GM23338 (cell line): ENCODE results near the gene DHRS7B. TPM values are rescaled to one million over a fixed set of nuclear protein-coding genes. Genes with fewer than 3 reads are reported as not detected.

Source experiments
- ATAC-seq: fragments of 200-7000 bp; cut with Tn5 transposase; 3 replicates; pipeline ENCODE4 v1.9.1; 2020
- DNase-seq: peaks from one replicate; pipeline ENCODE4 v3.0.0-alpha.2; 2015; ENCODE audit warnings: low spot score
- H2AFZ ChIP-seq: fragments of 200-600 bp; sonication (generic); 2 replicates; pipeline ENCODE4 v1.8.0; 2016; ENCODE audit warnings: antibody characterized with exemption, mild to moderate bottlenecking, moderate library complexity
- H3F3A ChIP-seq: fragments of 200-600 bp; sonication (generic); replicated peaks from 2 replicates; pipeline ENCODE4 v1.8.0; 2017; ENCODE audit warnings: antibody characterized with exemption, mixed run types, low read depth
- H3K27ac ChIP-seq: fragments of 200-600 bp; sonication (generic); 2 replicates; pipeline ENCODE4 v1.6.1; 2016; ENCODE audit warnings: low read depth
- H3K27me3 ChIP-seq: fragments of 200-600 bp; sonication (generic); 2 replicates; pipeline ENCODE4 v1.8.0; 2016; ENCODE audit warnings: mild to moderate bottlenecking, mixed run types, moderate library complexity; ENCODE audit not compliant: insufficient read depth
- H3K36me3 ChIP-seq: fragments of 200-600 bp; sonication (generic); 2 replicates; pipeline ENCODE4 v1.8.0; 2016; ENCODE audit warnings: mild to moderate bottlenecking; ENCODE audit not compliant: insufficient read depth
- H3K4me1 ChIP-seq: fragments of 200-600 bp; sonication (generic); 2 replicates; pipeline ENCODE4 v1.8.0; 2016; ENCODE audit warnings: mild to moderate bottlenecking, moderate library complexity; ENCODE audit not compliant: insufficient read depth
- H3K4me2 ChIP-seq: fragments of 200-600 bp; sonication (generic); 2 replicates; pipeline ENCODE4 v1.7.1; 2017; ENCODE audit warnings: mixed run types
- H3K4me3 ChIP-seq: fragments of 200-600 bp; sonication (generic); 2 replicates; pipeline ENCODE4 v1.6.1; 2016; ENCODE audit warnings: mixed run types
- H3K79me2 ChIP-seq: fragments of 200-600 bp; sonication (generic); replicated peaks from 2 replicates; pipeline ENCODE4 v1.8.0; 2017; ENCODE audit warnings: mild to moderate bottlenecking; ENCODE audit not compliant: insufficient read depth
- H3K9me2 ChIP-seq: fragments of 200-600 bp; sonication (generic); 2 replicates; pipeline ENCODE4 v1.8.0; 2017; ENCODE audit not compliant: insufficient read depth
- H4K20me1 ChIP-seq: fragments of 200-600 bp; sonication (generic); replicated peaks from 2 replicates; pipeline ENCODE4 v1.8.0; 2017; ENCODE audit warnings: mild to moderate bottlenecking; ENCODE audit not compliant: insufficient read depth
- H3K27ac Mint-ChIP-seq: 2 replicates; pipeline ENCODE4 v1.8.0; 2020; ENCODE audit warnings: inconsistent platforms, mild to moderate bottlenecking, moderate library complexity, mixed read lengths
- H3K27me3 Mint-ChIP-seq: 3 replicates; pipeline ENCODE4 v1.8.0; 2022; ENCODE audit warnings: low read depth, mild to moderate bottlenecking, moderate library complexity, mixed read lengths, inconsistent platforms; ENCODE audit not compliant: insufficient read depth, poor library complexity
- H3K36me3 Mint-ChIP-seq: 3 replicates; pipeline ENCODE4 v1.8.0; 2021; ENCODE audit warnings: low read depth, mild to moderate bottlenecking, inconsistent platforms, moderate library complexity, mixed read lengths
- H3K4me1 Mint-ChIP-seq: 3 replicates; pipeline ENCODE4 v1.8.0; 2020; ENCODE audit warnings: mild to moderate bottlenecking, inconsistent platforms, mixed read lengths
- H3K4me3 Mint-ChIP-seq: 3 replicates; pipeline ENCODE4 v1.8.0; 2021; ENCODE audit warnings: moderate library complexity, mild to moderate bottlenecking, inconsistent platforms, mixed read lengths
- H3K9me3 Mint-ChIP-seq: 3 replicates; pipeline ENCODE4 v1.8.0; 2020; ENCODE audit warnings: moderate library complexity, mild to moderate bottlenecking, inconsistent platforms, mixed read lengths
- CREB1 ChIP-seq: fragments of 250-450 bp; sonication (Bioruptor Pico); IDR thresholded peaks from 2 replicates; pipeline ENCODE4 v1.5.0; 2020; ENCODE audit warnings: low read depth, mild to moderate bottlenecking, moderate library complexity
- EZH2 ChIP-seq: fragments of 200-600 bp; sonication (generic); IDR thresholded peaks from one replicate; pipeline ENCODE4 v1.8.0; 2017; ENCODE audit warnings: antibody characterized with exemption, mild to moderate bottlenecking, low read depth; ENCODE audit not compliant: unreplicated experiment
- EZH2phosphoT487 ChIP-seq: fragments of 200-600 bp; sonication (generic); IDR thresholded peaks from one replicate; pipeline ENCODE4 v1.8.1; 2018; ENCODE audit warnings: antibody characterized with exemption; ENCODE audit not compliant: unreplicated experiment
- JUNB ChIP-seq: IDR thresholded peaks from one replicate; pipeline ENCODE4 v1.6.1; 2016; ENCODE audit warnings: antibody characterized with exemption; ENCODE audit not compliant: unreplicated experiment
- NANOG ChIP-seq: IDR thresholded peaks from 2 replicates; pipeline ENCODE4 v1.6.1; 2016; ENCODE audit warnings: antibody characterized with exemption, borderline replicate concordance
- POLR2AphosphoS5 ChIP-seq: IDR thresholded peaks from 2 replicates; pipeline ENCODE4 v1.6.1; 2016; ENCODE audit warnings: antibody characterized with exemption, low read depth
- STAT1 ChIP-seq: IDR thresholded peaks from one replicate; pipeline ENCODE4 v1.6.1; 2016; ENCODE audit warnings: antibody characterized with exemption; ENCODE audit not compliant: unreplicated experiment
- ZNF114 ChIP-seq: fragments of 250-450 bp; sonication (Bioruptor Pico); IDR thresholded peaks from 2 replicates; pipeline ENCODE4 v1.5.0; 2020; ENCODE audit warnings: mild to moderate bottlenecking, moderate library complexity
- ZNF331 ChIP-seq: fragments of 250-450 bp; sonication (Bioruptor Pico); IDR thresholded peaks from 2 replicates; pipeline ENCODE4 v1.5.0; 2020; ENCODE audit warnings: low read depth, mild to moderate bottlenecking, moderate library complexity
- polyA plus RNA-seq: library from polyadenylated mRNA; unstranded; fragments of >200 nt; fragmentation: Nextera tagmentation; extraction: Ambion mirVana; gene quantifications from 2 replicates; pipeline ENCODE4 v1.2.1, GENCODE V29; 2016
- total RNA-seq: library from RNA; depleted of rRNA; stranded (reverse); fragments of >200 nt; shearing (Covaris generic); gene quantifications from 2 replicates; pipeline ENCODE4 v1.2.3, GENCODE V29; 2014
- TF ChIP-seq, protein P1 (sequence below), 2 experiments: fragments of 200-600 bp in 1 of 2; sonication (generic) in 1 of 2; conservative IDR thresholded peaks; 2 replicates each; pipeline versions ENCODE4 v1.5.1 to v1.6.1; 2016 to 2017; ENCODE audit warnings: antibody characterized with exemption in 2 of 2, low read depth in 2 of 2, mild to moderate bottlenecking in 2 of 2, moderate library complexity in 1 of 2
- TF ChIP-seq, protein P2 (sequence below): fragments of 250-450 bp; sonication (Bioruptor Pico); IDR thresholded peaks from 2 replicates; pipeline ENCODE4 v1.5.0; 2020; ENCODE audit warnings: mild to moderate bottlenecking, moderate library complexity
- TF ChIP-seq, protein P3 (sequence below): IDR thresholded peaks from one replicate; pipeline ENCODE4 v1.6.1; 2018; ENCODE audit warnings: antibody characterized with exemption; ENCODE audit not compliant: unreplicated experiment
- TF ChIP-seq, protein P4 (sequence below): IDR thresholded peaks from 2 replicates; pipeline ENCODE4 v1.6.1; 2016; ENCODE audit warnings: antibody characterized with exemption

DHRS7B gene
- total and polyA plus RNA-seq, 2 experiments from 2014 or later = 26.6 to 27.9 TPM

DNA sequence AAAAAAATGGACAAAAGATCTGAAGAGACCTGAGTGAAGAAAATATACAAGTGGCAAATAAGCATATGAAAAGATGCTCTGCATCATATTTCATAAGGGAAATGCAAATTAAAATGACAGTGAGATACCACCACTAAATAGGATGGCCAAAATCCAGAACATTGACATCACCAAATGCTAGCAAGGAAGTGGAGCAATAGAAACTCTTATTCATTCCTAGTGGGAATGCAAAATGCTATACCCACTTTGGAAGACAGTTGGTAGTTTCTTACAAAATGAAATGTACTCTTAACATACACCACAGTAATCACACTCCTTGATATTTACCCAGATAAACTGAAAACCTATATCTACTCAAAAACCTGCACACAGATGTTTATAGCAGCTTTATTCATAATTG, 33.6 kb downstream of the DHRS7B start:
- TF ChIP-seq, protein P1, sequence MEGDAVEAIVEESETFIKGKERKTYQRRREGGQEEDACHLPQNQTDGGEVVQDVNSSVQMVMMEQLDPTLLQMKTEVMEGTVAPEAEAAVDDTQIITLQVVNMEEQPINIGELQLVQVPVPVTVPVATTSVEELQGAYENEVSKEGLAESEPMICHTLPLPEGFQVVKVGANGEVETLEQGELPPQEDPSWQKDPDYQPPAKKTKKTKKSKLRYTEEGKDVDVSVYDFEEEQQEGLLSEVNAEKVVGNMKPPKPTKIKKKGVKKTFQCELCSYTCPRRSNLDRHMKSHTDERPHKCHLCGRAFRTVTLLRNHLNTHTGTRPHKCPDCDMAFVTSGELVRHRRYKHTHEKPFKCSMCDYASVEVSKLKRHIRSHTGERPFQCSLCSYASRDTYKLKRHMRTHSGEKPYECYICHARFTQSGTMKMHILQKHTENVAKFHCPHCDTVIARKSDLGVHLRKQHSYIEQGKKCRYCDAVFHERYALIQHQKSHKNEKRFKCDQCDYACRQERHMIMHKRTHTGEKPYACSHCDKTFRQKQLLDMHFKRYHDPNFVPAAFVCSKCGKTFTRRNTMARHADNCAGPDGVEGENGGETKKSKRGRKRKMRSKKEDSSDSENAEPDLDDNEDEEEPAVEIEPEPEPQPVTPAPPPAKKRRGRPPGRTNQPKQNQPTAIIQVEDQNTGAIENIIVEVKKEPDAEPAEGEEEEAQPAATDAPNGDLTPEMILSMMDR (conservative IDR thresholded peaks at IDR 0.05; ENCODE audit: low read depth in 2 of 2) = no peak
- TF ChIP-seq NANOG (no peak), STAT1 (no peak), ZNF331 (CRISPR knock-in tag) (no peak), ZNF114 (CRISPR knock-in tag) (no peak), EZH2phosphoT487 (no peak), CREB1 (CRISPR knock-in tag) (no peak), POLR2AphosphoS5 (no peak), EZH2 (no peak), JUNB (no peak)
- TF ChIP-seq, protein P2, sequence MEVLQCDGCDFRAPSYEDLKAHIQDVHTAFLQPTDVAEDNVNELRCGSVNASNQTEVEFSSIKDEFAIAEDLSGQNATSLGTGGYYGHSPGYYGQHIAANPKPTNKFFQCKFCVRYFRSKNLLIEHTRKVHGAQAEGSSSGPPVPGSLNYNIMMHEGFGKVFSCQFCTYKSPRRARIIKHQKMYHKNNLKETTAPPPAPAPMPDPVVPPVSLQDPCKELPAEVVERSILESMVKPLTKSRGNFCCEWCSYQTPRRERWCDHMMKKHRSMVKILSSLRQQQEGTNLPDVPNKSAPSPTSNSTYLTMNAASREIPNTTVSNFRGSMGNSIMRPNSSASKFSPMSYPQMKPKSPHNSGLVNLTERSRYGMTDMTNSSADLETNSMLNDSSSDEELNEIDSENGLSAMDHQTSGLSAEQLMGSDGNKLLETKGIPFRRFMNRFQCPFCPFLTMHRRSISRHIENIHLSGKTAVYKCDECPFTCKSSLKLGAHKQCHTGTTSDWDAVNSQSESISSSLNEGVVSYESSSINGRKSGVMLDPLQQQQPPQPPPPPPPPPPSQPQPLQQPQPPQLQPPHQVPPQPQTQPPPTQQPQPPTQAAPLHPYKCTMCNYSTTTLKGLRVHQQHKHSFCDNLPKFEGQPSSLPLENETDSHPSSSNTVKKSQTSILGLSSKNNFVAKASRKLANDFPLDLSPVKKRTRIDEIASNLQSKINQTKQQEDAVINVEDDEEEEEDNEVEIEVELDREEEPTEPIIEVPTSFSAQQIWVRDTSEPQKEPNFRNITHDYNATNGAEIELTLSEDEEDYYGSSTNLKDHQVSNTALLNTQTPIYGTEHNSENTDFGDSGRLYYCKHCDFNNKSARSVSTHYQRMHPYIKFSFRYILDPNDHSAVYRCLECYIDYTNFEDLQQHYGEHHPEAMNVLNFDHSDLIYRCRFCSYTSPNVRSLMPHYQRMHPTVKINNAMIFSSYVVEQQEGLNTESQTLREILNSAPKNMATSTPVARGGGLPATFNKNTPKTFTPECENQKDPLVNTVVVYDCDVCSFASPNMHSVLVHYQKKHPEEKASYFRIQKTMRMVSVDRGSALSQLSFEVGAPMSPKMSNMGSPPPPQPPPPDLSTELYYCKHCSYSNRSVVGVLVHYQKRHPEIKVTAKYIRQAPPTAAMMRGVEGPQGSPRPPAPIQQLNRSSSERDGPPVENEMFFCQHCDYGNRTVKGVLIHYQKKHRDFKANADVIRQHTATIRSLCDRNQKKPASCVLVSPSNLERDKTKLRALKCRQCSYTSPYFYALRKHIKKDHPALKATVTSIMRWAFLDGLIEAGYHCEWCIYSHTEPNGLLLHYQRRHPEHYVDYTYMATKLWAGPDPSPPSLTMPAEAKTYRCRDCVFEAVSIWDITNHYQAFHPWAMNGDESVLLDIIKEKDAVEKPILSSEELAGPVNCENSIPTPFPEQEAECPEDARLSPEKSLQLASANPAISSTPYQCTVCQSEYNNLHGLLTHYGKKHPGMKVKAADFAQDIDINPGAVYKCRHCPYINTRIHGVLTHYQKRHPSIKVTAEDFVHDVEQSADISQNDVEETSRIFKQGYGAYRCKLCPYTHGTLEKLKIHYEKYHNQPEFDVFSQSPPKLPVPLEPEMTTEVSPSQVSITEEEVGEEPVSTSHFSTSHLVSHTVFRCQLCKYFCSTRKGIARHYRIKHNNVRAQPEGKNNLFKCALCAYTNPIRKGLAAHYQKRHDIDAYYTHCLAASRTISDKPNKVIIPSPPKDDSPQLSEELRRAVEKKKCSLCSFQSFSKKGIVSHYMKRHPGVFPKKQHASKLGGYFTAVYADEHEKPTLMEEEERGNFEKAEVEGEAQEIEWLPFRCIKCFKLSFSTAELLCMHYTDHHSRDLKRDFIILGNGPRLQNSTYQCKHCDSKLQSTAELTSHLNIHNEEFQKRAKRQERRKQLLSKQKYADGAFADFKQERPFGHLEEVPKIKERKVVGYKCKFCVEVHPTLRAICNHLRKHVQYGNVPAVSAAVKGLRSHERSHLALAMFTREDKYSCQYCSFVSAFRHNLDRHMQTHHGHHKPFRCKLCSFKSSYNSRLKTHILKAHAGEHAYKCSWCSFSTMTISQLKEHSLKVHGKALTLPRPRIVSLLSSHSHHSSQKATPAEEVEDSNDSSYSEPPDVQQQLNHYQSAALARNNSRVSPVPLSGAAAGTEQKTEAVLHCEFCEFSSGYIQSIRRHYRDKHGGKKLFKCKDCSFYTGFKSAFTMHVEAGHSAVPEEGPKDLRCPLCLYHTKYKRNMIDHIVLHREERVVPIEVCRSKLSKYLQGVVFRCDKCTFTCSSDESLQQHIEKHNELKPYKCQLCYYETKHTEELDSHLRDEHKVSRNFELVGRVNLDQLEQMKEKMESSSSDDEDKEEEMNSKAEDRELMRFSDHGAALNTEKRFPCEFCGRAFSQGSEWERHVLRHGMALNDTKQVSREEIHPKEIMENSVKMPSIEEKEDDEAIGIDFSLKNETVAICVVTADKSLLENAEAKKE = no peak
- TF ChIP-seq, protein P3, sequence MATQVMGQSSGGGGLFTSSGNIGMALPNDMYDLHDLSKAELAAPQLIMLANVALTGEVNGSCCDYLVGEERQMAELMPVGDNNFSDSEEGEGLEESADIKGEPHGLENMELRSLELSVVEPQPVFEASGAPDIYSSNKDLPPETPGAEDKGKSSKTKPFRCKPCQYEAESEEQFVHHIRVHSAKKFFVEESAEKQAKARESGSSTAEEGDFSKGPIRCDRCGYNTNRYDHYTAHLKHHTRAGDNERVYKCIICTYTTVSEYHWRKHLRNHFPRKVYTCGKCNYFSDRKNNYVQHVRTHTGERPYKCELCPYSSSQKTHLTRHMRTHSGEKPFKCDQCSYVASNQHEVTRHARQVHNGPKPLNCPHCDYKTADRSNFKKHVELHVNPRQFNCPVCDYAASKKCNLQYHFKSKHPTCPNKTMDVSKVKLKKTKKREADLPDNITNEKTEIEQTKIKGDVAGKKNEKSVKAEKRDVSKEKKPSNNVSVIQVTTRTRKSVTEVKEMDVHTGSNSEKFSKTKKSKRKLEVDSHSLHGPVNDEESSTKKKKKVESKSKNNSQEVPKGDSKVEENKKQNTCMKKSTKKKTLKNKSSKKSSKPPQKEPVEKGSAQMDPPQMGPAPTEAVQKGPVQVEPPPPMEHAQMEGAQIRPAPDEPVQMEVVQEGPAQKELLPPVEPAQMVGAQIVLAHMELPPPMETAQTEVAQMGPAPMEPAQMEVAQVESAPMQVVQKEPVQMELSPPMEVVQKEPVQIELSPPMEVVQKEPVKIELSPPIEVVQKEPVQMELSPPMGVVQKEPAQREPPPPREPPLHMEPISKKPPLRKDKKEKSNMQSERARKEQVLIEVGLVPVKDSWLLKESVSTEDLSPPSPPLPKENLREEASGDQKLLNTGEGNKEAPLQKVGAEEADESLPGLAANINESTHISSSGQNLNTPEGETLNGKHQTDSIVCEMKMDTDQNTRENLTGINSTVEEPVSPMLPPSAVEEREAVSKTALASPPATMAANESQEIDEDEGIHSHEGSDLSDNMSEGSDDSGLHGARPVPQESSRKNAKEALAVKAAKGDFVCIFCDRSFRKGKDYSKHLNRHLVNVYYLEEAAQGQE = no peak
- TF ChIP-seq, protein P4, sequence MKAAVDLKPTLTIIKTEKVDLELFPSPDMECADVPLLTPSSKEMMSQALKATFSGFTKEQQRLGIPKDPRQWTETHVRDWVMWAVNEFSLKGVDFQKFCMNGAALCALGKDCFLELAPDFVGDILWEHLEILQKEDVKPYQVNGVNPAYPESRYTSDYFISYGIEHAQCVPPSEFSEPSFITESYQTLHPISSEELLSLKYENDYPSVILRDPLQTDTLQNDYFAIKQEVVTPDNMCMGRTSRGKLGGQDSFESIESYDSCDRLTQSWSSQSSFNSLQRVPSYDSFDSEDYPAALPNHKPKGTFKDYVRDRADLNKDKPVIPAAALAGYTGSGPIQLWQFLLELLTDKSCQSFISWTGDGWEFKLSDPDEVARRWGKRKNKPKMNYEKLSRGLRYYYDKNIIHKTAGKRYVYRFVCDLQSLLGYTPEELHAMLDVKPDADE = no peak
- H3K9me3 Mint-ChIP-seq = no peaks in the 10 kb centered on the region
- ATAC-seq = no peak

More for the DNA sequence above, 33.6 kb downstream of the DHRS7B start:
- Mint-ChIP-seq H3K27ac (no peak overlapping the region), H3K4me3 (no peak overlapping the region), H3K4me1 (no peaks in the 10 kb centered on the region), H3K27me3 (peaks cover 7% of the 10 kb centered on the region), H3K36me3 (no peaks in the 10 kb centered on the region)
- Histone ChIP-seq H3K27me3 (no peaks in the 10 kb centered on the region), H4K20me1 (peaks cover 6% of the 10 kb centered on the region; the same call in 1 of the 2 replicates), H3K4me1 (no peaks in the 10 kb centered on the region), H3K4me2 (no peak overlapping the region), H3K79me2 (no peaks in the 10 kb centered on the region), H3K27ac (no peak overlapping the region), H3F3A (no peaks in the 10 kb centered on the region), H3K36me3 (no peaks in the 10 kb centered on the region), H2AFZ (no peak overlapping the region), H3K4me3 (no peak overlapping the region), H3K9me2 (no peaks in the 10 kb centered on the region)
- no peak for DNase-seq
